ENCODE data around the gene RNPEPL1. TPM values are rescaled to one million over a fixed set of nuclear protein-coding genes. Genes with fewer than 3 reads are reported as not detected.

Gene RNPEPL1
- total RNA-seq, 2 experiments from 2014 or later: 39.1 to 40.5 TPM

DNA sequence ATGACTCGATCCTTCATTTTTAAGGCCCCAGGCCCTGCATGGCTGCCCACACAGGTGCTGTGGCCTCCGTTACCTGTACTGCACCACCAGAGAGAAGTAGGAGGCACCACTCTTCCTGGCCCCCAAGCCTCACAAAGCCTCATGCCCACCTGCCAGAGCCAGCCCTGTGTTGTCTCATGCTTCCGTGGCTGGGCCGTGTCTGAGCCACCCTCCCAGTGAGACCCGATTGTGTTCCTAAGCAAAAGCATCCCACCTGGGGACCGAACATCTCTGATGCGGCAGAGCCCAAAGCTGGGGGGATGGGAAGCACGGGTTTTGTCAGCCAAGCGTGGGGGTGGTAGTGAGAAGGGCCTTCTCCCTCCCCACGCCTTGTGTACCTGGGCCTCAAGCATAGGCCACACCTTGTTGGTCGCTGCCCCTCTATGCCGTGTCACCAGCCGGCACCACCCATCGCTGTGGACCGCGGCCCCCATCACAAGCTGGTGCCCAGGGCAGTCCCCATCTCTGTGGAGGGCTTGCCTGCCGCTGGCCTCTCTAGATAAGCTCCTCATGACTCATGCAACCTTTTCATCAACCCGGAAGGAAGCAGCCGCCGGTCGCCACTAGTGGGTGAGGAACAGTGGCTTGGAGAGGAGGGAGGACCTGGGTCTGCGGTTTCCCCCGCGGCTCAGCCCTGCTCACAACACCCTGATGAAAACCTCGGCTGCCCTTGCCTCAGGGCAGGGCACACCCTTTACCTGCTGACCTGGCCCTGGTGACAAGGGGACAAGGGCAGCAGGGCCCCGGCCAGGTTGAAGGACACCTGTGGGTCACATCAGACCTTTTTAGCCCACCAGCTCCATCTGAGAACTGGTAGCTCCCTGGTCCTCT is 2.7 kb upstream of the RNPEPL1 start:
- intact Hi-C loops (cut with micrococcal nuclease): loop anchor here (5.0 kb wide), 2 partner anchors 48 to 57 kb away; no protein-coding TSS in a partner anchor
- Mint-ChIP-seq H3K36me3 (ENCODE audit: low read depth) (peaks cover 37% of the 10 kb centered on the region), H3K4me1 (ENCODE audit: low read depth) (peaks cover 53% of the 10 kb centered on the region), H3K27me3 (no peaks in the 10 kb centered on the region), H3K4me3 (peak overlapping the region; percentile 98), H3K27ac (peak overlapping the region; percentile 99), H3K9me3 (no peaks in the 10 kb centered on the region)
- ChIA-PET CTCF (interaction anchor here (0.6 to 5.3 kb wide), 11 partner anchors 12 to 168 kb away, joined by 3 to 50 read pairs (median 4); partner anchors contain the start of gene CAPN10), POLR2A (interaction anchor here (0.8 to 13.3 kb wide), 10 partner anchors 12 to 256 kb away, joined by 3 to 118 read pairs (median 4); partner anchors contain the start of genes CAPN10 and GPR35)
- ATAC-seq (peak; percentile 55), DNase-seq (peak; percentile 96)
- TF ChIP-seq, protein P1, sequence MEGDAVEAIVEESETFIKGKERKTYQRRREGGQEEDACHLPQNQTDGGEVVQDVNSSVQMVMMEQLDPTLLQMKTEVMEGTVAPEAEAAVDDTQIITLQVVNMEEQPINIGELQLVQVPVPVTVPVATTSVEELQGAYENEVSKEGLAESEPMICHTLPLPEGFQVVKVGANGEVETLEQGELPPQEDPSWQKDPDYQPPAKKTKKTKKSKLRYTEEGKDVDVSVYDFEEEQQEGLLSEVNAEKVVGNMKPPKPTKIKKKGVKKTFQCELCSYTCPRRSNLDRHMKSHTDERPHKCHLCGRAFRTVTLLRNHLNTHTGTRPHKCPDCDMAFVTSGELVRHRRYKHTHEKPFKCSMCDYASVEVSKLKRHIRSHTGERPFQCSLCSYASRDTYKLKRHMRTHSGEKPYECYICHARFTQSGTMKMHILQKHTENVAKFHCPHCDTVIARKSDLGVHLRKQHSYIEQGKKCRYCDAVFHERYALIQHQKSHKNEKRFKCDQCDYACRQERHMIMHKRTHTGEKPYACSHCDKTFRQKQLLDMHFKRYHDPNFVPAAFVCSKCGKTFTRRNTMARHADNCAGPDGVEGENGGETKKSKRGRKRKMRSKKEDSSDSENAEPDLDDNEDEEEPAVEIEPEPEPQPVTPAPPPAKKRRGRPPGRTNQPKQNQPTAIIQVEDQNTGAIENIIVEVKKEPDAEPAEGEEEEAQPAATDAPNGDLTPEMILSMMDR (IDR thresholded peaks at IDR 0.05): no peak

DNA sequence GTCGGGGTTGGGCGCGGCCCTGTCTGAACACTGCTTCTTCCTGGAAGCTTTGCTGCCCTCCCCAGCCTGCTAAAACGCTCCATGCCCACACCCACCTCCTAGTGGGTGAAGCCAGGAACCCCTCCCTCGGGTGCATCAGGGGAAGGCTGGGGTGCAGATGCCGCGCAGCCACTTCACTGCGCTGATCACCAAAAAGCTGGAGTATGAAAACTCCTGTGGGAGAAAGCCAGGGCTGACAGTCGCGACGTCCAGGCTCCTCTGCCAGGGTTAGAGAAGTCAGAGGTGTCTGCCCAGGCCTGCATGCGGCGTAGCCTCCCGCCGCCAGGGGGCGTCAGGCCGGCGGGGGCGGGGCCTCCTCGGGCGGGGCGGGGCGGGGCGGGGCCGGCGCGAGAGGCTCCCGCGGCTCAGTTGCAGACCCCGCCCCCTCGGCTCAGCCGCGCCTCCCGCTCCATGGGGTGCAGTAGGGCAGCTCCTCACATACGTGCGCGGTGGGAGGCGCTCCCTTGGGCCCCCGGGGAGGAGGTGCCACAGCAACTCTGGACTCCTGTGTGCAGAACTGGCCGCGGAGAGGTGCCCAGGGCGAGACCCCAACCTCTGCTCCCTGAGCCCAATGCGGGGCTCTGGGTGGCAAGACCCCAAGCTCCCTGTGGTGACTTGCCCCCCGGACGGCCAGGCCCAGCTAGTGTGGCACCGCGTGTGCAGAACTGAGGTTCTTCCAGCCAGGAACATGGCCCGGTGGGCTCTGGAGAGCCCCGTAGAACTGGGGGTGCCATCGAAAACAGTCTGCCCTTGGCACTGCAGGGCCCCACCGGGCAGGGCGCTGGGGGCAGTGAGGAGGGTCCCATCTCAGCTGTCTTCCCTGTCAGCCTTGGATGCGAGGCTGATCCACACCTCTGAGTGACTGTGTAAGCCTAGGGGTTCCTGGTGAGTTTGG is 1.8 kb upstream of the RNPEPL1 start:
- ATAC-seq (peak; percentile 73), DNase-seq (peak; percentile 98)
- ChIA-PET POLR2A (interaction anchor here (0.9 to 13.3 kb wide), 9 partner anchors 11 to 586 kb away, joined by 3 to 118 read pairs (median 4); partner anchors contain the start of genes CAPN10 and GPR35), CTCF (interaction anchor here (0.6 to 5.3 kb wide), 13 partner anchors 8 to 167 kb away, joined by 3 to 50 read pairs (median 3); partner anchors contain the start of gene CAPN10)
- Mint-ChIP-seq H3K36me3 (ENCODE audit: low read depth) (peaks cover 36% of the 10 kb centered on the region), H3K4me1 (ENCODE audit: low read depth) (peaks cover 60% of the 10 kb centered on the region), H3K4me3 (peak overlapping the region; percentile 98), H3K27ac (peak overlapping the region; percentile 99), H3K27me3 (no peaks in the 10 kb centered on the region), H3K9me3 (no peaks in the 10 kb centered on the region)
- TF ChIP-seq, protein P1 (IDR thresholded peaks at IDR 0.05): peak; percentile 99
- intact Hi-C loops (cut with micrococcal nuclease): loop anchor here (5.0 kb wide), 2 partner anchors 49 to 56 kb away; no protein-coding TSS in a partner anchor

DNA sequence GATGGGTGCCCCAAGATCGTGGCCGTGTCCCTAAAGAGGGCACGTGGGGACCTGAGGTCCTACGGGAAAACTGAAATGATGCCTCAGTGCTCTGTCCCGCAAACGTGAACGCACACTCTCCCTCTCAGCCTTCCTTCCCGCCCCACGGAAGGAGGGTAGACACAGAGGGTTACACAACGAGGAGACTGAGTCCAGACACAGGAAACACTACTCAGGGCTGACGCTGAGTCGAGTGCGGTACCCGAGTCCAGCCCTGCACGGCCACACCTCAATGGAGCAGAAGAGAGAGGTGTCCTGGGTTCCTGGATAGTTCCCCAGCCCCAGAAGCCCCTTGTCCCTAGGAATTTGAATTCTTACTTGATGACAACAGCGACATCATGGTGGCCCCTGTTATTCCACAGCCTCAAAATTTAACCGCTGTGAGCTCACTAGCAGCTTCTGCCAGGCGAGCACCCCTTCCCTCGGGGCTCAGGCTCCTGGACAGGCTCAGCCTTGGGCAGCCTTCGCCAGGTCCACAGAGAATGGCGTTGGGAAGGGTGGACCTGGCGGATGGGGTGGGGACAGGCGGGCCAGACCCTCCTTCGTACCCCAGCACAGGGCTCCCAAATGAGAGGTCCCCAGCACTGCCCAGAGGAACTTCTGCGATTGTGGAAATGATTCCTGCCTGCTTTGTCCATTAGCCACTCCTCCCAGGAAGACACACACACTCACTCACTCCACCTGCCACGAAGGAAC is 980 bp upstream of the RNPEPL1 start:
- intact Hi-C loops (cut with micrococcal nuclease): loop anchor here (5.0 kb wide), 2 partner anchors 50 to 55 kb away; no protein-coding TSS in a partner anchor
- Mint-ChIP-seq H3K27me3 (no peaks in the 10 kb centered on the region), H3K4me1 (ENCODE audit: low read depth) (peaks cover 55% of the 10 kb centered on the region), H3K9me3 (no peaks in the 10 kb centered on the region), H3K27ac (peak overlapping the region; percentile 95), H3K36me3 (ENCODE audit: low read depth) (peaks cover 31% of the 10 kb centered on the region), H3K4me3 (peak overlapping the region; percentile 98)
- POLR2A ChIA-PET: interaction anchor here (1.0 to 13.3 kb wide), 4 partner anchors 13 to 585 kb away, joined by 3 to 118 read pairs (median 18); partner anchors contain the start of genes CAPN10 and GPR35
- CTCF ChIA-PET: interaction anchor here (0.9 to 5.3 kb wide), 9 partner anchors 9 to 72 kb away, joined by 3 to 50 read pairs (median 15); partner anchors contain the start of gene CAPN10
- peak; percentile 48 for DNase-seq
- ATAC-seq: no peak
- TF ChIP-seq, protein P1 (IDR thresholded peaks at IDR 0.05): no peak
